Spleen (tissue), 7 donors: ENCODE data around the gene ITGBL1.

Experiments
- POLR2A ChIP-seq, 3 donors: fragments of 450-650 bp; IDR thresholded peaks; one replicate each; pipeline ENCODE4 v1.5.1; 2017; ENCODE audit warnings: antibody characterized with exemption in 3 of 3, mild to moderate bottlenecking in 1 of 3
- POLR2AphosphoS5 ChIP-seq, 3 donors: sonication (generic); formaldehyde crosslinking; IDR thresholded peaks; one replicate each; pipeline ENCODE4 v1.5.1; 2017; ENCODE audit warnings: antibody characterized with exemption in 3 of 3
- TF ChIP-seq, protein P1 (sequence below), 11 experiments: fragments of 200-600 bp in 7 of 11; fragments of 450-650 bp in 4 of 11; sonication (generic) in 4 of 11; IDR thresholded peaks in 8 of 11; conservative IDR thresholded peaks in 3 of 11; 1 replicate in 7 of 11; 2 replicates in 4 of 11; pipeline versions ENCODE4 v1.4.0 to v1.8.0; 2016 to 2021; ENCODE audit warnings: antibody characterized with exemption in 11 of 11, inconsistent platforms in 4 of 11, mild to moderate bottlenecking in 1 of 11
- donor health status: DM: no; HTN: no; CAD: no; lungs with moderate emphysema.
- donor health status: DM: no; HTN: no; CAD: no.
- donor health status: DM: no; HTN: no; CAD: no.

- TF ChIP-seq POLR2A (IDR thresholded peaks at IDR 0.05) (no peak), POLR2AphosphoS5 (IDR thresholded peaks at IDR 0.05) (no peak)
- TF ChIP-seq, protein P1, sequence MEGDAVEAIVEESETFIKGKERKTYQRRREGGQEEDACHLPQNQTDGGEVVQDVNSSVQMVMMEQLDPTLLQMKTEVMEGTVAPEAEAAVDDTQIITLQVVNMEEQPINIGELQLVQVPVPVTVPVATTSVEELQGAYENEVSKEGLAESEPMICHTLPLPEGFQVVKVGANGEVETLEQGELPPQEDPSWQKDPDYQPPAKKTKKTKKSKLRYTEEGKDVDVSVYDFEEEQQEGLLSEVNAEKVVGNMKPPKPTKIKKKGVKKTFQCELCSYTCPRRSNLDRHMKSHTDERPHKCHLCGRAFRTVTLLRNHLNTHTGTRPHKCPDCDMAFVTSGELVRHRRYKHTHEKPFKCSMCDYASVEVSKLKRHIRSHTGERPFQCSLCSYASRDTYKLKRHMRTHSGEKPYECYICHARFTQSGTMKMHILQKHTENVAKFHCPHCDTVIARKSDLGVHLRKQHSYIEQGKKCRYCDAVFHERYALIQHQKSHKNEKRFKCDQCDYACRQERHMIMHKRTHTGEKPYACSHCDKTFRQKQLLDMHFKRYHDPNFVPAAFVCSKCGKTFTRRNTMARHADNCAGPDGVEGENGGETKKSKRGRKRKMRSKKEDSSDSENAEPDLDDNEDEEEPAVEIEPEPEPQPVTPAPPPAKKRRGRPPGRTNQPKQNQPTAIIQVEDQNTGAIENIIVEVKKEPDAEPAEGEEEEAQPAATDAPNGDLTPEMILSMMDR (IDR thresholded peaks at IDR 0.05 in 8 of 11, conservative IDR thresholded peaks at IDR 0.05 in 3 of 11) = no peak
Measured at GRCh38 chr13:101623470-101624209, 171.2 kb downstream of the ITGBL1 start.
